ENCODE results near the gene GPX8.

Gene GPX8, protein sequence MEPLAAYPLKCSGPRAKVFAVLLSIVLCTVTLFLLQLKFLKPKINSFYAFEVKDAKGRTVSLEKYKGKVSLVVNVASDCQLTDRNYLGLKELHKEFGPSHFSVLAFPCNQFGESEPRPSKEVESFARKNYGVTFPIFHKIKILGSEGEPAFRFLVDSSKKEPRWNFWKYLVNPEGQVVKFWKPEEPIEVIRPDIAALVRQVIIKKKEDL

DNA sequence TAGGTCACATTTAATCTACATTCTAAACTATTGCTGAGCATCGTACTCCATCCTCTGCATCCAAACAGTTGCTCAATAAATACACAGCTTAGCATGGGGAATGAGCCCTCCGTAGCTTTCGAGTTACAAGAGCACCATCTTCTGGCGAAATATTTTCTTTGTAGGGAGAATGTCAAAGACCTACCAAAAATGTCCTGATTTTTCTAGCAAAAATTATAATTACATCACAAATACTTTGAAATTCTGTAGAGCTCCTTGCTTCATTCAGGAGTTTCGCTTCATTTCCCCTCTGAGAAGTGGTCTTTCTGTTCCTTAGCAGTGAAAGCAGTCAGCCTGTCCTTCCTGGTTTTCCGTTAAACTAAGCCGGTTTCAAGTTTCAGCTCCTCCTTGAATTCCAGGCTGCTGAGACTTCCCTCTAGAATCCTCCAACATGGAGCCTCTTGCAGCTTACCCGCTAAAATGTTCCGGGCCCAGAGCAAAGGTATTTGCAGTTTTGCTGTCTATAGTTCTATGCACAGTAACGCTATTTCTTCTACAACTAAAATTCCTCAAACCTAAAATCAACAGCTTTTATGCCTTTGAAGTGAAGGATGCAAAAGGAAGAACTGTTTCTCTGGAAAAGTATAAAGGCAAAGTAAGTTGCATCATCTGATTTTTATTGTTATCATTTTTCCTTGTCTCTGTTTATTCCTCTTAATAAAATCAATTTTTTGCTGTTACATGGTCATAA lies at the start of gene GPX8:
GPX8 (plus strand) TSS at position 409 of the 730 bp plus-strand sequence; CDS start at position 431, 22 bp downstream.
- DNase-seq: peak; percentile 63

DNA sequence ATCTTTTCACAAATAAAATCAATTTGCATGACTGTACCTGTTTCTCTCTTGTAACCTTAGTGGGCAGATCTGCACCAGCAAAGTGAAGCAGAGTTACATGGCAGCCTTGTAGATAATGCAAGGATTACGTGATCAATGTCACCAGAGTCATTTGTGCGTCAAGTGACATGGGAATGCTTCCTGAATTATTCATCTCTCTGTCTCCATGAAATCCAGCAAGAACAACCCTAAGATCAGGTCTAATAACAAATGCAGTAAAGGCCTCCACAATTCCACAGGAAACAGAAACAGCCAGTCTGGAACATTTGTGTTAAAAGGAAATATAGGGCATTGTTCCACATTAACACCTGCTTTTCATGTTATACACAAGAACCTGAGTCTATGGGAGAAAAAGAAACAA lies 49.8 kb upstream of the GPX8 start:
- DNase-seq: no peak

DNA sequence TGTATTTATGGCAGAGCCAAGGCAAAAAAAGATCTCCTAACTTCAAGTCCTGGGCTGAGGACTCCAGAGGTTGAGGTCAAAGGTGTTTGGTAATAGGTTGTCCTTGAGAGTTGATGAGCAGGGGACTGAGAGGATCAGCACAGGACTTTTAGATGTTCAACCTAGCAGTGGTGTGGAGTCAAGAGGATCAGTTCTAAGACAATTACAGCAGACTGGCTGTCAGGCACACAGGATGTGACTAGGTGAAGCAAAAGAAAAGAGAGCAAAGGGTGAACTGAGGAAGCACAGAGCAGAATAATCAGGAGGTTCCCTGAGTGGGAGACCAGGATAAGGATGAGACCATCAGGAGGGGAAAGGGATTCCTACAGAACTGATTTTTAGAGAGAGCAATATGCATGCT lies 46.6 kb upstream of the GPX8 start:
- no peak for DNase-seq

DNA sequence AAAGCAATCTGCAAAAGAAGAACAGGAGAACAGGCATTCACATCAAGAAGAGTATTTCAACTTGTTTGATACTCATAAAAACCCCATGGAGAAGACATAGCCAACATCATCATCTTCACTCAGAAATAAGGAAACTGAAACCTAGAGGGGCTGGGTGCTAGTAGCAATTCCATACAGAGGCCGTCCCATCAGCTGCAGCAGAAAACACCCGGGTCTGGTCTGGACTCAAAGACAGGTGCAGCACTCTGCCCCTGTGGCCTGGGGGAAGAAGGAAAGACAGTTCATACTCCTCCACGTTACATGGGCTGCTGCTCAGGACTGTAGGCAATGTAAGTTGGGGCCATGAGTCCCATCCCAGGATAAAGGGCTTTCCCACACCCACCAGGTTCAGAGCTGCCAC lies 45.9 kb upstream of the GPX8 start:
- no peak for DNase-seq

DNA sequence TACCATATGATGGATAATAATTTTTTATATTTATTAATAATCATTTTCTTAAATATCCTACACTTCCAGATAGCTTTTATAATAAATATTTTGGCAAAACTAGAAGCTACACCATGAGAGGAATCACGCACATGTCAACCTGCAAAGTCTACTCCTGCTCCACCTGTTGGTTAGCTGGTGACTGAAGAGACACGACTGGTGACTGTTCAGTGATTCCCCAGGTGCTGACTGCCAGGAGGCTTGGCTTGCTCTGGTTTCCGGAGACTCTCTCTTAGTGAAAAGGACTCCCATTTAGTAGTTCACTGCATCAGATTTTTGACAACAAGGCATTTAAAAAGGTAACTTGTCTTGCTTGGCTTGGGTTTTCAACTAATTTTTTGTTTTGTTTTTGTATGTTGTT lies 36.6 kb upstream of the GPX8 start:
- no peak for DNase-seq

DNA sequence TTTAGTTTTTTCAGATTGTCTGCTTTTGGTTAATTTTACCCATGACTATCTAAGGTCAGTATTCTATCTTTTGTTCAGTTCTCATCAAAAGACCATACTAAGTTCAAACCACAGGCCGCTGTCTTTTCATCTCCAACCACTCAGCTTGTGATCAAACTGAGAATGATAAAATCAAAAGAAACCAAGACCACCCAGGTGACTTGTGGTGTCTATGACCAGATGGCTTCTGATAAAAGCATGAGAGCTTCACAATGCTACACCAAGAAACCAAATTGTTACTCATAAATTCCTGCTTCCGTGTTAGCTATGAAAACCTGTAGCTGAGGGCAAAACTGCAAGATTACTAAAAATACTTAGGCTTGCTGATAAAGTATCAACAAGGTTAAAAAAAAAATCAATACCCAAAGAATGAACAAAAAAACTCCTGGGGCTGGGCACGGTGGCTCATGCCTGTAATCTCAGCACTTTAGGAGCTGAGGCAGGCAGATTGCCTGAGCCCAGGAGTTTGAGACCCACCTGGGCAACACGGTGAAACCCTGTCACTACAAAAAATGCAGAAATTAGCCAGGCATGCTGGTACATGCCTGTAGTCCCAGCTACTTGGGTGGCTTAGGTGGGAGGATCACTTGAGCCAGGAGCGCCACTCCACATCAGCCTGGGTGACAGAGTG lies 25.8 kb upstream of the GPX8 start:
- DNase-seq: peak; percentile 67

DNA sequence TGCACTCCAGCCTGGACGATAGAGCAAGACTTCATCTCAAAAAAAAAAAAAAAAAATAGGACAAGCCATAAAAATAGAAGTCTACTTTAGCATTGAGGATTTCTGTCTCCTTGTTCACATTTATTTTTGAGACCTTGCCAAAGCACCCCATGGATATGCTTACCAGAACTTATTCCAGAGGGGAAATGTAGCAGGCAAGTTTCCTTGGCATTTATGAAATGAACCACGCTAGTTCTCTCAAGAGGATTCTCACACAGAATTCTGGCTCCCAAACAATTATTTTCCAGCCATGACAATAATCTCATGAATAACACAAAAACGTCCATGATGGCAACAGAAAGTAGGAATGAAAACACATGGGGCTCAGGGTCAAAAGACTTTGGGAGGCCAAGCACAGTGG lies 23.4 kb upstream of the GPX8 start:
- no peak for DNase-seq

DNA sequence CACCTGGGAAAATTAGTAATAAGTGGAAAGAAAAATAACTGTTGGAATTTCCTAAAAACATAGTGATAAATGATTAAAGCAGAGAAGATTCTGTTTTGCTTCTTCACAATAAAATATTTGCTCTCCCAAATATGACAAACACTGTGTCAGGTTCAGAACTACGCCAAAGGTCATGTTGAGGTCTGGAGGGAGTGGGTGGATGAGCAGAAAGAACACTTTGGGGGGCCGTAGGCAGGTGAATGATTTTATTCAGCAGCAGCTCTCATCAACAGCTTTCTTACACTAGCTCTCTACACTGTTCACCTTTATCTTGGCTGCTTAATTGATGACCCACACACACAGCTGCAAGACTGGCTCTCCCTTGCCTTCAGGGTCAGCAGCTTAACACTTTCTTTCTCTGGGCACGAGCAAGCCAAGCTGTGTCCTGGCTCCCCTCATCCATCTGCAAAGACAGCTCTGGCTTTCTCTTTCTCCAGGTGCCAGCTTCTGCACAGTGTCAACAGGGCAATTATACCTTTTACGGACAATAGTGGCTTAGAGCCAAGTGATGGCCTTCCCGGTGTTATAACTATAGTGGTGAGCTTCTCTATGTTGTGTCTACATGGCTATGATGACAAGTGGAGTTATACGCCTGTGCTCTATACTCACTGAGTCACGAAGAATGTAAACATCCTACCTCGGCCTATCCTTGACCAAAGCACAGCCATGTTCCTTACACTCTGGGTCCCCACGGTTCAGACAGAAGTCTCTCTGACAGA lies 18.9 kb upstream of the GPX8 start:
- DNase-seq: no peak

DNA sequence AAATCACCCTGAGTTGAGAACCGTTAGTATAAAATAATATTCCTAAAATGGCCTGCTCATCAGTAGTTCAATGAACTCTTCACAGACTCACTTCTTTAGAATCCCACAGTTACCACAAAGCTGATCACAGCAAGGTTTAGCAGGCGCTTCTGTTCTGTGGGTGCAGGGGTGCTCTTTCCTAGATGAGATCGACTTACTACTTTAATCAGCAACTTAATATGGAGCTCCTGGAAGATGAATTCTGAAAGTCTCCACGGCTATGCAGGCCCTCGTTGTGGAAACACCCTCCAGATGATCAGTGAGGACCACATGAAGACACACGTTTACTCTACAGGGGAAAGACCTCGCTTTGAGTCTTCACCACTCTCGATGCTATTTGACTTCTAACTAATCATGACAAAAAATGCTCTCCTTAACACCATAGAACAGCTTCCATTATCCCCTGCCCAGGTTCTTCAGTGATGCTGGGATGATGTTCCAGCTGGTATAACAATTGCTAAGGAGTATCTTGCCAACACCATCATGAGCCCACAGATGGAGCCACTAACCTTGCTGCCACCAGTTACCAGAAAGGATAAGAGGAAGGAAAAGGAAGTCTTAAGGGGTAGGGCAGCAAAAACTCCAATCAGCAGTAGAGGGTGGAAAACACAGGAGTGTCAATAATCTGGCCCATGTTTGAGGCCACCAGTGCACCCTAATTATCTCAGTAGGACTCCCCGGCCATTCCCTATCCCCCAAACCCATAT lies 17.9 kb upstream of the GPX8 start:
- DNase-seq: peak; percentile 17

DNA sequence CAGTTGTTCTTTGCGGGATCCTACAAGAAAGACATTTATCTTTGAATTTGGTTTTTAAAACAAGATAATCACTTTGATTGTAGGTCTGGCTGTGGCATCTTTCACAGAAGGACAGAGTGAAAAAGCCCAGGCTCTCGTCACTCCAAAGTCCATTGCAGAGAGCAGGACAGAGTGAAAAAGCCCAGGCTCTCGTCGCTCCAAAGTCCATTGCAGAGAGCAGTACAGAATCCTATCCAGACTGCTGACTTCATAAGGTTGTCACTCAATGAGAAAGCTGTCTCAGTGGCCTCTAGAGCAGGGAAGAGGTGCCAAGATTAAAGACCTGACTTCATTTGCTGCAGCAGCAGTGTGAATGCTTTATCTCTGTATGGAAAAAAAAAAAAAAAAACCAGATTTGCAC lies 16.3 kb upstream of the GPX8 start:
- DNase-seq: no peak

DNA sequence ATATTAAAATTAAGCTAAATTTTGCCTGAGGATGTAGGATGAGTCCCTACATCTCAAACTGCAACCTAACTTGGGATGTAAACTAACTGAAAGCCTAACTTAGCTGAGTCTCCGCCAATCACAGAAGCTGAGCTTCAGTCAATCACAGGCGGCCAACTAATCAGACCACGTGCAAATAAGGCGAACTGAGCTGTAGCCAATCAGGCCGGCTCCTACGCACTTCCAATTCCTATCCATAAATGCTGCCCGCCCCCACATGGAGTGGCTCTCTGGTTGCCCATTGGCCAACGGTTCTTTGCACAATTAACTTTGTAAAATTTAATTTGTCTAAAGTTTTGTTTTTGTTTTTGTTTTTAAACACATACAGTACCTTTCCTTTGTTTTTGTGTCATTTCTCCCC lies 13.9 kb upstream of the GPX8 start:
- DNase-seq: no peak

DNA sequence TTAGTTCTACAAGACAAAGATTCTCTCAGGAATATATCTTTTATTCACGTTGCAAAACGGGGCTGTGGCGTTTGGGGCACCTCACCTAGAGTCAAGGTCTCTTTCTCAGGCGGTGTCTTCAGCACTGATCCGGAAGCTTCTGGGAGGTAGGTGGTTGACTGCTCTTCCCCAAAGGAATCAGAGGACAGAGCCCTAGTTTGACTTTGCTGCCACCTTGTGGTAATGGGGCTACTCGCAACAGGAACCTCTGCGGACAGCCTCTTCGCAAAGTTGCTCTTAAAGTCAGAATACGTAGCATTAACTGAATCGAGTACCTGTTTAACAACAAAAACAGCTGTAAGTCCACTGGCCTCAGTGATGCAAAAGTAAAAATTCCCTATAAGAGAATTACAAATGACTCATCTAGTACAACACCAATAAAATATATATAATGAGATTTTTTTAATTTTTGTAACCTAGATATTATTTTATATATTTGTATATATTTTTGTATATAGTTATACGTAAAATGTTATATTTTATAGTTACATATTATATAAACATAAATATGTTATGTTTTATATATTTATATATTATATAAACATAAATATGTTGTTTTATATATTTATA lies 13.3 kb upstream of the GPX8 start:
- peak; percentile 93 for DNase-seq

DNA sequence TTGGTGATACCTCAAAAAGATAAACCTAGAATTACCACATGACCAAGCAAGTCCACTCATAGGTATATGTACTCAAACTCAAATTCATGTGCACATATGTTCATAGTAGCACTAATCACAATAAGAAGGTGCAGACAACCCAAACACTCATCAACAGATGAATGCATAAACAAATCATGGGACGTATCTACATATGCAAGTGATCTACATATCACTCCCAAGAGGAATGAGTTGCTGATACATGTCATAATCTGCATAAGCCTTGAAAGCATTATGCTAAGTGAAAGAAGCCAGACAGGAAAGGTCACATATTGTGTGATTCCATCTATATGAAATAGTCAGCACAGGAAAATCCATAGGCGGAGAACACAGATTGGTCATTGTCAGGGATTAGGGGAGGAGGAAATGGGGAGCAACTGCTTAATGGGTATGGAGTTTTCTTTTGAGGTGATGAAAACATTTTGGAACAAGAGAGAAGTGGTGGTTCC lies 10.6 kb upstream of the GPX8 start:
- DNase-seq: no peak

DNA sequence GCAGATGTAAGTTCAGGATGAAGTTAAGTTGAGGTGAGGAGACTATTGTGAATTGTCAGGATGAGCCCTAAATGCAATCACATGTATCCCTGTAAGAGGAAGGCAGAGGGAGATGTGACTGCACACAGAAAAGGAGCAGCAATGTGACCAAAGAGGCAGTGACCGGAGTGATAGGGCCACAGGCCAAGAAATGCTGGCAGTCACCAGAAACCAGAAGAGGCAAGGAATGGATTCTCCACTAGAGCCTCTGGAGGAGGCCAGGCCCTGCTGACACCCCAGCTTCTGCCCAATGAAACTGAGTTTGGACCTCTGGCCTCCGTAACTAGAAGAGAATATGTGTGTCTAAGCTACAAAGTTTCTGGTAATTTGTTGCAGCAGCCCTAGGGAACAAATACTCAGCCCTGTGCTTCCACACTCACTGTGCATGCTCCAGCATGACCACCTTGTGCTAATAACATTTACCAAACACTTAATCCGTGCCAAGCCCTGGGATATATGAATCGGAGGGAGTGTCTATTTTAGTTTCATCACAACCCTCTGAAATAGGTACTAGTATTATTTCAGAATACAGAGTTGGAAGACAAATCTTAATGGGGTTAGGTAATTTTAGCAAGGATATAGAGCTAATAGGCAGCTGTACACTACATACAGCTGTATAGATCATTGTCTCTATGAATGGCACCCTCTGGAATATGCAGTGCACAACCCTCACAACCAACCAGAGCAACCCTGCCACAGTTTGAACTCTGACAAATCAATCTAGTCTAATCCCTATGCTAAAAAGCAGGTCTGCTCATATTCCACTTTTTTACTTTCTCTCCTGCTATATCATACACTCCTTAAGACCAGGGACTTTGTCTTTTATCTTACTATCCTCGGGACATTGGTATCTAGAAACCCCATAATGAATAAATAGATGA lies 7.8 kb upstream of the GPX8 start:
- no peak for DNase-seq

DNA sequence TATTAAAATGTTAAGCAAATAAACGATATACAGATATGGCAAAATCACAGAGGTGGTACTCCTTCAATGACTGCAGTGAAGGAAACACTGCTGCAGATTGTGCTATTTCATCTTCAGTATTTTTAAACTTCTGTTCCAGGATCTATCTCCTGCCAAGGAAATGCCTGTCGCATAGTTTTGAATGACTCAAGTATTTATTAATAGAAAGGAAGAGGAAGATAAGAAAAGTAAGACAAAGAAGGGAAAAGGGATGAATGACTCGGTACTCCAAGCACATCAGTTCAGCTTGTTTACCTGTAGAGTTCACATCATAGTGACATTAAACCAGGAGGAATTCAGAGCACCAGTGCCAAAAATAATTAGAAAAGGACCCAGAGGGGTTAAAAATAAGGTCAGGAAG lies 5.1 kb upstream of the GPX8 start:
- no peak for DNase-seq

DNA sequence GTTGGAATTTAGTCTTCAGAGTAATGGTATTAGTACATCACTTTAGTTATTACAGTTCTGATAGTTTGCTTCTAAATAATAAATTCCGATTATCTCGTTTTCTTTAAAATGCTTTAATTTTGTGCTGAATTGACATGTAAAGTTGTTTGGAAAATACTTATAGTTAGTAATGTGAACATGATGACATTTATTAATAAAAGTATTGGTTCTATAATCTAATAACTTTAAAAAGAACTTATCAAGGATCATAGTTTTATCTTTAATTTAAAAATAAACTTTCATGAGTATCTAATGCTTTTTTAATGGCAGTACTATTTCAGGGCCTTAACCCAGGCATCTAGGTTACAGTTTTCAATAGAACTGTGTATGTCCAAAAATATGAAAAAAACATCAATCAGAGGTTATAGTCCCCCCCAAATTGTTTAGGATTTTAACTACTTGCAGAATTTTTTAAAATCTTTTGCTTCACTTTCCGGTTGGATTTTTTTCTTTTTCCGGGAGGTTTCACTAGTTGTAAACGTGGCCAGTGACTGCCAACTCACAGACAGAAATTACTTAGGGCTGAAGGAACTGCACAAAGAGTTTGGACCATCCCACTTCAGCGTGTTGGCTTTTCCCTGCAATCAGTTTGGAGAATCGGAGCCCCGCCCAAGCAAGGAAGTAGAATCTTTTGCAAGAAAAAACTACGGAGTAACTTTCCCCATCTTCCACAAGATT lies 680 bp downstream of the GPX8 start:
- DNase-seq: no peak

DNA sequence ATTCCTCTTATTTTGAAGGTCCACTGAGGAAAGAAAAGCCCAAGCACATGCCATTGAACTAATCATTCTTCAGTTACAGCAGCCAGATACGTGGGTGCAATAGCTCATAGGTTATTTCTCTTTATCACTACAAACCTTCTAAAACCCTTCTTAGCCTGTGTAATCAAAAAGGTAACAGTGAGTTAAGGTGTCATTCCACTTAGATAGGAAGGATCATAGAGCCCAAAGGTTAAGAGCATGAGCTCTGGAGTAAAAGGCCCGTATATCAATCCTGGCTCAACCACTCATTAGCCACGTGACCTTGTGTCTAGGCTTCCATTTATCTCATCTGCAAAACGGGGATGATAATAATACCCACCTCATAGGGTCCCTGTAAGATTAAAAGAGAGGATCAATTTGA lies 2.7 kb downstream of the GPX8 start:
- DNase-seq: no peak

DNA sequence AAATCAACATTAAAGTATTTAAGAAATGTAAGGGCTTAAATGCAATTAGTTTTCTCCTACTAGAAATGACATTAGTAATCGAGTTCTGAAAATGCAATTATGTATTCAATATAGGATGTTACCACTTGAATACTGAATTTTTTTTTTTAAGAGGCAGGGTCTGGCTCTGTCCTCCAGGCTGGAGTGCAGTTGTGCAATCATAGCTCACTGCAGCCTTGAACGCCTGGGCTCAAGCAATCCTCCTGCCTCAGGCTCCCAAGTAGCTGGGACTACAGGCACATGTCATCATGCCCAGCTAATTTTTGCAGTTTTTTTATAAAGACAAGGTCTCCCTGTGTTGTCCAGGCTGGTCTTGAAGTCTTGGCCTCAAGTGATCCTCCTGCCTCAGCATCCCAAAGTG lies 11.5 kb downstream of the GPX8 start:
- DNase-seq: no peak

DNA sequence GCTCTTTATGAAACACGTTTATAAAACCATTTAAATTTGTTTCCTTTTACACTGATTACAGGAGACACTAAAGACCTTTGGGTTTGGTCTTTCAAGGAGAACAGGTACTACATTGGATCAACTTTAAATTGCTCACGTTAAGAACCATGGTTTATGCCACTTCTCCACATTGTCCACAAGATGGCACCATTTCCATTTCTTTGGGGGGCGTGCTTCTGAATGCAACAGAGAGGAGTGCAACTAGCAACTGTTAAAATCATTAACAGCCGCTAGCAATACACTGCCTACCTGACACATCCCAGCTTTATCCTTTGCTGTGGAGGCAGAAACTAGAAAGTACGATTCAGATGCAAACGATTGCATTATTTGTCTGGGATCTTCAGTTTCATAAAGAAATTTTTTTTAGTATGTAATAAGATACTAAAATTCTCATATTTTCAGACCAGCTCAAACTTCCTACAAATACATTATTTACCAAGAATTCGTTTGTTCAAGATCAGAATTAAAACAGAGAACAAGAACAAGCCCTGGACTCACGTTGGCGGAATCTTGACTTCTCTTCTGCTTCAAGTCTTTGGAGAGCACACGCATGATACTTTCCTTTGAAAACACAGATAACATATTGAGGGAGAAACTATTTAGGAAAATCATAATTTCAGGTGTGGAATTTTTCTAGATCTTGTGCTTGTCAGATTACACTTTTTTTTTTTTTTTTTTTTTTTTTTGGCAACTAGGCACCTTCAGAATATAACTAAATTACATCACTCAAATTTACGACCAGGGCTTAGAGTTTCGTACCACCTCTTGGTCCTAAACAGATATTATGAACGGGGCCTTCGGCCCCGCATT lies 12.3 kb downstream of the GPX8 start:
- DNase-seq: peak; percentile 86
